ENCODE data around the gene ICAM5. TPM values are rescaled to one million over a fixed set of nuclear protein-coding genes. Genes with fewer than 3 reads are reported as not detected.
A peak's percentile ranks its signal among the peaks of the same experiment; 100 is the strongest.

ICAM5 gene
- total and polyA plus RNA-seq, 2 donors, result 0.85 to 1.2 TPM

- DNase-seq (ENCODE audit: low read depth in 6 of 9, low spot score in 9 of 9), result no peak
- Histone ChIP-seq H3K27me3 (ENCODE audit: control insufficient read depth in 2 of 2, insufficient read depth in 1 of 2, low read length in 1 of 2) (peaks cover 4 to 28% of the 10 kb centered on the region in 2 donors), H3K4me1 (ENCODE audit: control insufficient read depth in 2 of 2, insufficient read depth in 2 of 2, low read length in 2 of 2) (peaks cover 24 to 26% of the 10 kb centered on the region in 2 donors), H3K9me3 (ENCODE audit: control insufficient read depth in 2 of 2, insufficient read depth in 1 of 2, low read length in 1 of 2) (no peaks in the 10 kb centered on the region), H3K36me3 (ENCODE audit: control insufficient read depth in 2 of 2, insufficient read depth in 2 of 2, low read length in 1 of 2) (no peaks in the 10 kb centered on the region), H3K27ac (ENCODE audit: low read depth in 1 of 2, low read length in 1 of 2) (no peak overlapping the region), H3K4me3 (ENCODE audit: low read length in 2 of 2) (no peak overlapping the region)
- WGBS, result 89% methylated on average over 6 of the region's 6 CpGs
Observed at GRCh38 chr19:10268071-10268470, 21.7 kb upstream of the ICAM5 start.

GRCh38 chr19:10269333-10270179 is 20.2 kb upstream of the ICAM5 start:
- WGBS, result 3% methylated on average over 59 of the region's 59 CpGs
- peak in 4 of 9 donors; percentile 71 to 83 (median 78) for DNase-seq (ENCODE audit: low read depth in 6 of 9, low spot score in 9 of 9)
- H3K4me1 ChIP-seq (ENCODE audit: control insufficient read depth in 2 of 2, insufficient read depth in 2 of 2, low read length in 2 of 2), result peaks cover 24 to 26% of the 10 kb centered on the region in 2 donors

DNA sequence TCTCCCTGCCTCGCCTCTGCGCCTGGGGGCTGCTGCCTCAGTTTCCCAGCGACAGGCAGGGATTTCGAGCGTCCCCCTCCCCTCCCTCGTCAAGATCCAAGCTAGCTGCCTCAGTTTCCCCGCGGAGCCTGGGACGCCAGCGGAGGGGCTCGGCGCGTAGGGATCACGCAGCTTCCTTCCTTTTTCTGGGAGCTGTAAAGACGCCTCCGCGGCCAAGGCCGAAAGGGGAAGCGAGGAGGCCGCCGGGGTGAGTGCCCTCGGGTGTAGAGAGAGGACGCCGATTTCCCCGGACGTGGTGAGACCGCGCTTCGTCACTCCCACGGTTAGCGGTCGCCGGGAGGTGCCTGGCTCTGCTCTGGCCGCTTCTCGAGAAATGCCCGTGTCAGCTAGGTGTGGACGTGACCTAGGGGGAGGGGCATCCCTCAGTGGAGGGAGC is 19.6 kb upstream of the ICAM5 start:
- Histone ChIP-seq H3K27me3 (ENCODE audit: control insufficient read depth in 2 of 2, insufficient read depth in 1 of 2, low read length in 1 of 2) (peaks cover 4 to 28% of the 10 kb centered on the region in 2 donors), H3K36me3 (ENCODE audit: control insufficient read depth in 2 of 2, insufficient read depth in 2 of 2, low read length in 1 of 2) (peaks cover 0 to 3% of the 10 kb centered on the region in 2 donors), H3K9me3 (ENCODE audit: control insufficient read depth in 2 of 2, insufficient read depth in 1 of 2, low read length in 1 of 2) (no peaks in the 10 kb centered on the region), H3K4me3 (ENCODE audit: low read length in 2 of 2) (peak overlapping the region; percentile 37 to 54), H3K4me1 (ENCODE audit: control insufficient read depth in 2 of 2, insufficient read depth in 2 of 2, low read length in 2 of 2) (peaks cover 24 to 26% of the 10 kb centered on the region in 2 donors), H3K27ac (ENCODE audit: low read depth in 1 of 2, low read length in 1 of 2) (peak overlapping the region; percentile 84)
- DNase-seq (ENCODE audit: low read depth in 6 of 9, low spot score in 9 of 9), result peak in 1 of 9 donors; percentile 55
- WGBS, result under 1% methylated on average over 37 of the region's 37 CpGs

More at GRCh38 chr19:10269333-10270179, 20.2 kb upstream of the ICAM5 start:
- peak overlapping the region; percentile 84 for H3K27ac ChIP-seq (ENCODE audit: low read depth in 1 of 2, low read length in 1 of 2)
- H3K27me3 ChIP-seq (ENCODE audit: control insufficient read depth in 2 of 2, insufficient read depth in 1 of 2, low read length in 1 of 2), result peaks cover 4 to 28% of the 10 kb centered on the region in 2 donors
- no peaks in the 10 kb centered on the region for H3K9me3 ChIP-seq (ENCODE audit: control insufficient read depth in 2 of 2, insufficient read depth in 1 of 2, low read length in 1 of 2)
- H3K36me3 ChIP-seq (ENCODE audit: control insufficient read depth in 2 of 2, insufficient read depth in 2 of 2, low read length in 1 of 2), result no peaks in the 10 kb centered on the region
- H3K4me3 ChIP-seq (ENCODE audit: low read length in 2 of 2), result peak overlapping the region; percentile 37 to 54

DNA sequence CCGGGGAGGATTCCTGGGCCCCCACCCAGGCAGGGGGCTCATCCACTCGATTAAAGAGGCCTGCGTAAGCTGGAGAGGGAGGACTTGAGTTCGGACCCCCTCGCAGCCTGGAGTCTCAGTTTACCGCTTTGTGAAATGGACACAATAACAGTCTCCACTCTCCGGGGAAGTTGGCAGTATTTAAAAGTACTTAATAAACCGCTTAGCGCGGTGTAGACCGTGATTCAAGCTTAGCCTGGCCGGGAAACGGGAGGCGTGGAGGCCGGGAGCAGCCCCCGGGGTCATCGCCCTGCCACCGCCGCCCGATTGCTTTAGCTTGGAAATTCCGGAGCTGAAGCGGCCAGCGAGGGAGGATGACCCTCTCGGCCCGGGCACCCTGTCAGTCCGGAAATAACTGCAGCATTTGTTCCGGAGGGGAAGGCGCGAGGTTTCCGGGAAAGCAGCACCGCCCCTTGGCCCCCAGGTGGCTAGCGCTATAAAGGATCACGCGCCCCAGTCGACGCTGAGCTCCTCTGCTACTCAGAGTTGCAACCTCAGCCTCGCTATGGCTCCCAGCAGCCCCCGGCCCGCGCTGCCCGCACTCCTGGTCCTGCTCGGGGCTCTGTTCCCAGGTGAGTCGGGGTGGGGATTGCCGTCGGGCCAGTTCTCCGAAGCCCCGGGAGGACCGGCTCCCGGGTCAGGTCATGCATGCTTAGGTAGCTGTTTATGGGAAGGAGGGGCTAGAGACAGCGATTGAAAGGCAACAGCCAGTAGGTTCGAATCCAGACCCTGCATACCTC is 18.9 kb upstream of the ICAM5 start, which contains the start of gene ICAM1:
Gene ICAM1 (plus strand): TSS at position 505 of the 779 bp plus-strand sequence. CDS start 40 bp downstream, at position 545.
- H3K4me3 ChIP-seq (ENCODE audit: low read length in 2 of 2), result peak within 1 kb of the TSS; percentile 37 to 54
- peak within 1 kb of the TSS; percentile 84 to 87 for H3K27ac ChIP-seq (ENCODE audit: low read depth in 1 of 2, low read length in 1 of 2)
- DNase-seq (ENCODE audit: low read depth in 6 of 9, low spot score in 9 of 9), result peak in 3 of 9 donors; percentile 67 to 85 (median 77)
- 2% methylated on average over 51 of the region's 51 CpGs for WGBS
- peaks cover 0 to 3% of the 10 kb centered on the region in 2 donors for H3K36me3 ChIP-seq (ENCODE audit: control insufficient read depth in 2 of 2, insufficient read depth in 2 of 2, low read length in 1 of 2)
- H3K9me3 ChIP-seq (ENCODE audit: control insufficient read depth in 2 of 2, insufficient read depth in 1 of 2, low read length in 1 of 2), result no peaks in the 10 kb centered on the region
- peaks cover 4 to 28% of the 10 kb centered on the region in 2 donors for H3K27me3 ChIP-seq (ENCODE audit: control insufficient read depth in 2 of 2, insufficient read depth in 1 of 2, low read length in 1 of 2)
- H3K4me1 ChIP-seq (ENCODE audit: control insufficient read depth in 2 of 2, insufficient read depth in 2 of 2, low read length in 2 of 2), result peaks cover 24 to 26% of the 10 kb centered on the region in 2 donors

- Histone ChIP-seq H3K4me3 (ENCODE audit: low read length in 2 of 2) (peak overlapping the region; percentile 37 to 54), H3K36me3 (ENCODE audit: control insufficient read depth in 2 of 2, insufficient read depth in 2 of 2, low read length in 1 of 2) (peaks cover 0 to 3% of the 10 kb centered on the region in 2 donors), H3K9me3 (ENCODE audit: control insufficient read depth in 2 of 2, insufficient read depth in 1 of 2, low read length in 1 of 2) (no peaks in the 10 kb centered on the region), H3K27me3 (ENCODE audit: control insufficient read depth in 2 of 2, insufficient read depth in 1 of 2, low read length in 1 of 2) (peaks cover 4 to 28% of the 10 kb centered on the region in 2 donors), H3K4me1 (ENCODE audit: control insufficient read depth in 2 of 2, insufficient read depth in 2 of 2, low read length in 2 of 2) (peaks cover 24 to 26% of the 10 kb centered on the region in 2 donors), H3K27ac (ENCODE audit: low read depth in 1 of 2, low read length in 1 of 2) (peak overlapping the region; percentile 59 to 84)
- 29% methylated on average over 12 of the region's 12 CpGs for WGBS
- peak in 1 of 9 donors; percentile 68 for DNase-seq (ENCODE audit: low read depth in 6 of 9, low spot score in 9 of 9)
Observed at GRCh38 chr19:10271543-10272086, 18.1 kb upstream of the ICAM5 start.

- Histone ChIP-seq H3K9me3 (ENCODE audit: control insufficient read depth in 2 of 2, insufficient read depth in 1 of 2, low read length in 1 of 2) (no peaks in the 10 kb centered on the region), H3K27ac (ENCODE audit: low read depth in 1 of 2, low read length in 1 of 2) (peak overlapping the region in 1 of 2 donors; percentile 60), H3K4me3 (ENCODE audit: low read length in 2 of 2) (no peak overlapping the region), H3K27me3 (ENCODE audit: control insufficient read depth in 2 of 2, insufficient read depth in 1 of 2, low read length in 1 of 2) (peaks cover 4 to 27% of the 10 kb centered on the region in 2 donors), H3K36me3 (ENCODE audit: control insufficient read depth in 2 of 2, insufficient read depth in 2 of 2, low read length in 1 of 2) (peaks cover 0 to 3% of the 10 kb centered on the region in 2 donors), H3K4me1 (ENCODE audit: control insufficient read depth in 2 of 2, insufficient read depth in 2 of 2, low read length in 2 of 2) (peaks cover 23 to 24% of the 10 kb centered on the region in 2 donors)
- 95% methylated on average over 10 of the region's 10 CpGs for WGBS
- no peak for DNase-seq (ENCODE audit: low read depth in 6 of 9, low spot score in 9 of 9)
Observed at GRCh38 chr19:10274589-10274988, 15.2 kb upstream of the ICAM5 start.

- H3K9me3 ChIP-seq (ENCODE audit: control insufficient read depth in 2 of 2, insufficient read depth in 1 of 2, low read length in 1 of 2), result no peaks in the 10 kb centered on the region
- WGBS, result 95% methylated on average over 9 of the region's 9 CpGs
- H3K27me3 ChIP-seq (ENCODE audit: control insufficient read depth in 2 of 2, insufficient read depth in 1 of 2, low read length in 1 of 2), result no peaks in the 10 kb centered on the region
- no peak for DNase-seq (ENCODE audit: low read depth in 6 of 9, low spot score in 9 of 9)
- no peaks in the 10 kb centered on the region for H3K4me1 ChIP-seq (ENCODE audit: control insufficient read depth in 2 of 2, insufficient read depth in 2 of 2, low read length in 2 of 2)
- no peak overlapping the region for H3K4me3 ChIP-seq (ENCODE audit: low read length in 2 of 2)
- H3K27ac ChIP-seq (ENCODE audit: low read depth in 1 of 2, low read length in 1 of 2), result no peak overlapping the region
- H3K36me3 ChIP-seq (ENCODE audit: control insufficient read depth in 2 of 2, insufficient read depth in 2 of 2, low read length in 1 of 2), result peaks cover 0 to 3% of the 10 kb centered on the region in 2 donors
Observed at GRCh38 chr19:10277795-10278589, 11.8 kb upstream of the ICAM5 start.

DNA sequence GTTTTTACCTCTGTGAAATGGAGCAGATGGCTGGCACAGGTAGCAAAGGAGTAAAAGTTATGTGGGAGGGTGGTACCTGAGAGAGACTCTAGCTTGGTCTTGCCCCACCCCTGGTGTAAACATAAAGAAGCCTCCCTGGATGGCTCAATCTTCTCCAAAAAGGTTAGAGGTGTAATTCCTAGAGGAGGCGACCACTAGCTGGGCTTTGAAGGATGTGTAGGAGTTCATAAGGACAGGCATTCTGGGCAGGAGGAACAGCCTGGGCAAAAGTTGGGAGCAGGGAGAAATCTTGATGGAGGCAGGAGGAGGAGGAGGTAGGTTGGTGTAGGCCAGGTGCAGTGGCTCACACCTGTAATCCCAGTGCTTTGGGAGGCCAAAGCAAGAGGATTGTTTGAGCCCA is 10.8 kb upstream of the ICAM5 start:
- no peaks in the 10 kb centered on the region for H3K4me1 ChIP-seq (ENCODE audit: control insufficient read depth in 2 of 2, insufficient read depth in 2 of 2, low read length in 2 of 2)
- peaks cover 0 to 3% of the 10 kb centered on the region in 2 donors for H3K27me3 ChIP-seq (ENCODE audit: control insufficient read depth in 2 of 2, insufficient read depth in 1 of 2, low read length in 1 of 2)
- no peak overlapping the region for H3K27ac ChIP-seq (ENCODE audit: low read depth in 1 of 2, low read length in 1 of 2)
- H3K4me3 ChIP-seq (ENCODE audit: low read length in 2 of 2), result no peak overlapping the region
- no peaks in the 10 kb centered on the region for H3K9me3 ChIP-seq (ENCODE audit: control insufficient read depth in 2 of 2, insufficient read depth in 1 of 2, low read length in 1 of 2)
- no peak for DNase-seq (ENCODE audit: low read depth in 6 of 9, low spot score in 9 of 9)
- WGBS, result 98% methylated on average over 1 of the region's 1 CpG
- peaks cover 0 to 9% of the 10 kb centered on the region in 2 donors for H3K36me3 ChIP-seq (ENCODE audit: control insufficient read depth in 2 of 2, insufficient read depth in 2 of 2, low read length in 1 of 2)

Measured in thymus (tissue), 11 donors.